Measurements from ENCODE around the gene ZNF275.
A peak's percentile ranks its signal among the peaks of the same experiment; 100 is the strongest.
"Not testable (repeated sequence)": the region's sequence is repeated elsewhere in the genome, so short reads cannot be mapped to it uniquely, and the experiment has no call there.

Gene ZNF275

GRCh38 chrX:153319295-153320046 is 14.5 kb upstream of the ZNF275 start:
- DNase-seq (ENCODE audit: low read depth in 2 of 2) = no peak

- DNase-seq (ENCODE audit: low read depth in 2 of 2) = not testable (repeated sequence)
These were observed 13.9 kb upstream of the ZNF275 start for GRCh38 chrX:153320047-153320443.

GRCh38 chrX:153320555-153321184 is 13.3 kb upstream of the ZNF275 start:
- no peak for DNase-seq (ENCODE audit: low read depth in 2 of 2)

GRCh38 chrX:153321381-153322124 is 12.4 kb upstream of the ZNF275 start, which contains the start of gene PNMA6F:
TSS of gene PNMA6F (minus strand) at chrX:153321767. CDS start at chrX:153320674, 1,093 bp downstream.
- no peak for DNase-seq (ENCODE audit: low read depth in 2 of 2)

GRCh38 chrX:153327561-153327960 is 6.4 kb upstream of the ZNF275 start:
- no peak for DNase-seq (ENCODE audit: low read depth in 2 of 2)

- peak; percentile 49 to 51 for DNase-seq (ENCODE audit: low read depth in 2 of 2)
These were observed 687 bp upstream of the ZNF275 start for GRCh38 chrX:153333266-153333665.

- no peak for DNase-seq (ENCODE audit: low read depth in 2 of 2)
These were observed 822 bp downstream of the ZNF275 start for GRCh38 chrX:153334654-153335295.

GRCh38 chrX:153336121-153336894 is 2.4 kb downstream of the ZNF275 start:
- DNase-seq (ENCODE audit: low read depth in 2 of 2) = no peak

- no peak for DNase-seq (ENCODE audit: low read depth in 2 of 2)
These were observed 3.0 kb downstream of the ZNF275 start for GRCh38 chrX:153336988-153337387.

- DNase-seq (ENCODE audit: low read depth in 2 of 2) = no peak
These were observed 4.9 kb downstream of the ZNF275 start for GRCh38 chrX:153338836-153339235.

DNA sequence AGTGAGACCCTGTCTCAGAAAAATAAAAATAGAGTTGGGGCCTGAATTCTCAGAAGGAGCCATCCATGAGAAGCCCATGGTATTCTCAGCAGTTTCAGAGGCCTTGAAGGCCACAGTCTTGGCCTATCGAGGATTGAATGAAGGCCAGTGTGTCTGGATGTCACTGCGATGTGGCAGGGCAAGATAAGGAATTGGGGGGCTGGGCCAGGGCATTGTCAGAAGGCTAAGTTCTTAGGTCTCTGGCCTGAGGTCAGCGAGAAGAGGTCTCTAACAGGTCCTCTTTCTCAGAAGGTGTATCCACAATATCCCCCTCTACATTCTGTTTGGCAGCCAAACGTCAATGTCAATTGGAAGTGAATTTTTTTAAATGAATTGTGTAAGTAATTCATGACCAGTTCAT is 5.7 kb downstream of the ZNF275 start:
- DNase-seq (ENCODE audit: low read depth in 2 of 2) = no peak

DNA sequence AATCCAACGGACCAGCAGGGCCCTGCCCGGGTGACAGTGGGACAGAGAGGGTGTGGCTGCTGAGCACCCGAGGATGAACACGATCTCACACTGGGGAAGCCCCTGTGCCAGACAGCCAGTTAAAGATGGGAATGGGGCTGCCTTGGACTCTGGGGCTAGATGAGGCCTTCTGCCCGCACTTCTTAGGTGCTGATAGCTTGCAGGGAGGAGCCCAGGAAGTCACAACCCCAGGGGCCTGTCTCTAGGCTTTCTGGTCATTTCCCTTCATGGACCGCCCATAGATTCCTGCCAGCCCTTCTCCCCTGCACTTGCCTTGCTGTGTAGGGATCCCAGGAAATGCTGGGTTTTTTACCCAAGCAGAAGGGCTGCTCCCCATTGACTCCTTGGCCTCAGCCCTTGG is 6.2 kb downstream of the ZNF275 start:
- DNase-seq (ENCODE audit: low read depth in 2 of 2) = no peak

DNA sequence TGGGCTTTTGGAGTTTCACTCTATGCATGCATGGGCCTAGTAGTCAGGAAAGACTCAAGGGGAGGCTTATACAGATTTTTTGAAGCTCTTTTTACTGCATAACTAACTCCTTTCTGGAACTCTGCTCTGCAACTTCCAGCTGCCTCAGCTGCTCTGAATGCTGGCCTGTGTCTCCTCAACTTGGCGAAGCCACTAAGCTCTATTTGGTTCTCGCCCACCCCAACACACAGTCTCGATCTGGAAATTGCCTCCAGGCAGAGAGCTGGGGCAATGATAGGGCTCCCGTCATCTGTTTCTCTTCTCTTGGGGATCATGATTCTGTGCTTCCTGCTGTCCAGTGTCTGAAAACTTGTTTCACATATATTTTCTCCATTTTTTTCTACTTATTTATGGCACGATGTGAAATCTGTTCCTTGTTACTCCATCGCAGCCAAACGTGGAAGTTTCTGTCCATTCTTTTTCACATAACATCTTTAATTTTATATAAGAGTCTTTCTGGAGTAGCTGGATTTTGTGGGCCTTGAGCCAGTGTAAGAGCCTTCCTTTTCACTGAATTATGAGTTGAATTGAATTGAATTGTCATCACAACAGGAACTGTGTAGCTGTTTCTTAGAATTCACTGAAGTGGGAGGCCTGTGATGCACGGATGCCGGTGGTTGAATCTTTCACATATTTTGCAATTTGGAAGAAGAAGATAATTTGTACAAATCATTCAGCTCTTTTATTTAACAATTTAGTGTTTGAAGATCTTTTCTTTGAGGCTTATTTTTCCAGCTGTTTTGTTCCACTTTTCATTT is 9.0 kb downstream of the ZNF275 start:
- DNase-seq (ENCODE audit: low read depth in 2 of 2) = no peak

GRCh38 chrX:153343674-153344073 is 9.7 kb downstream of the ZNF275 start:
- no peak for DNase-seq (ENCODE audit: low read depth in 2 of 2)

DNA sequence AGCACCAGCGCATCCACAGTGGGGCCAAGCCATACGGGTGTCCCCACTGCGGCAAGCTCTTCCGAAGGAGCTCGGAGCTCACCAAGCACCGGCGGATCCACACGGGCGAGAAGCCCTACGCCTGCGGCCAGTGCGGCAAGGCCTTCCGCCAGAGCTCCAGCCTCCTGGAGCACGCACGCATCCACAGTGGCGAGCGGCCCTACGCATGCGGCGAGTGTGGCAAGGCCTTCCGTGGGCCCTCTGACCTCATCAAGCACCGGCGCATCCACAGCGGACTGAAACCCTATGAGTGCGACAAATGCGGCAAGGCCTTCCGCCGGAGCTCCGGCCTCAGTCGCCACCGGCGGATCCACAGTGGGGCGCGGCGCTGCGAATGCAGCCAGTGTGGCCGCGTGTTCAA is 13.6 kb downstream of the ZNF275 start:
- no peak for DNase-seq (ENCODE audit: low read depth in 2 of 2)

DNA sequence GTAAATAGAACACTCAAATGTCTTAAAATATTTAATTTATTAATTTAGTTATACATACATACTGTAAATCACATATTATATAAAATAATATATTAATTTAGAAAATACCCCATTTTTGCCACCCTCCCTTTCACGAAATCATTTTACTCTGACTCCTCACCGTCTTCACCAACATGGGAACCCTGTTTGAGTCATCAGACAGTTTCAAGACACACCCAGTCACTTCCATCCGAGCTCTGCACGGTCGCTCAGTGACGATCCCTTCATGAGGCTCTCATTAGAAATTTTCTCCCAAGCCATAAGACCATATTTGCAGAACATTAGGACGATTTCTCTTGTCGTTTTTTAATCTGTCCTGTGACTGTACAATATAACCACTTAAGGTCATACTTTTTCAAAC is 14.5 kb downstream of the ZNF275 start:
- no peak for DNase-seq (ENCODE audit: low read depth in 2 of 2)

DNA sequence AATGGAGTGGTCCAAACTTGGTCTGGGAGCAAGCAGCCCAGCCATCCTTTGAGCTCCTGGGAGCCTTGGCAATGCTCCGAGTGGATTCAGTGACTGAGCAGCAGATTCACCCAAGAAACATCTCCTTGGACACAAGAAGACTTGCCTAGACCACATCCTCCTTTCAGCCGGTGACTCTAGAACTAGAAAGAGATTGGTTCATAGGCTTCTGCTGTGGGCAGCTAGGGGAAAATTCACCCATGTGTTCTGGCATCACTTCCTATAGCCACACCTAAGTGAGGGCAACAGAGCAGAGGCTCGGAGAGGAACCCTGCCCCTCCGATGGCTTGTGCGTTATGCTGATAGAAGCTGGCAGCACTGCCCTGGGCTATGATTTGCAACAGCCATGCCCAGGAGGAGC is 16.0 kb downstream of the ZNF275 start:
- no peak for DNase-seq (ENCODE audit: low read depth in 2 of 2)

DNA sequence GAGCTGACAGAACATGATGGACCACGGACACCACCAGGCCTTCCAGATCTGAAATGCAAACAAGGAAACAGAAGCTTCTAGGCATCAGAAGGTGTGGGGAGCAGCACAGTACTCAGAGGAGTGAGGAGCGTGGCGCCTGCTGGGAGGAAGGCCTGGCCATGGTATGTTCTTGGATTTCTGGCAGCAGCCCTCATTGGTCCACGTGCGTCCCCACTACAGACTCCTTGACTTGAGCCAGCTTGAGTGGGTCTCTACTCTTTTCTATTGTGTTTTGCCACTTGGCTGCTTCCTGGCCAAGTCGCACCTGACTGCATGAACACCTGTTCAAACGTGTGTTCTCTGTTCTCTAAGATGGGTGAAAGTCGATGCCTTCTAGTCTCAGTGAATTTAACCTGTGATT is 18.0 kb downstream of the ZNF275 start:
- no peak for DNase-seq (ENCODE audit: low read depth in 2 of 2)

DNA sequence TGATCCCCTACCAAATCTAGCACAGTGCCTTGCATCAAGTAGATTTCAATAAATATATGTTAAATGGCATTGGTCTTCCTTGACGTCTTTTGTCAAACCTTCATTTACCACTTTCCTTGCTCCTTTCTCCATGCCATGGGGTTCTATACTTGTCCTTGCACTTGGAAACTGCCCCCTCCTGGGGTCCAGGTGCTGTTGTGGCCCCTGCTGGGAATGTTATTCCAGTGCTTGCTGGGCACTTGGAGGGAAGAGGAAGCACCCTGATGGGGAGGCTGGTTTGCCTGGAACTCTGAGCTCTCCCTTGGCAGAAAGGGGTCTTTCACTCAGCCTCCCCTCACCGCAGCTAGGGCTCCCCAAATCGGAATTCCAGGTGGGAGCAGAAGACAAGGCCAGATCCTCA is 18.9 kb downstream of the ZNF275 start:
- DNase-seq (ENCODE audit: low read depth in 2 of 2) = no peak

DNA sequence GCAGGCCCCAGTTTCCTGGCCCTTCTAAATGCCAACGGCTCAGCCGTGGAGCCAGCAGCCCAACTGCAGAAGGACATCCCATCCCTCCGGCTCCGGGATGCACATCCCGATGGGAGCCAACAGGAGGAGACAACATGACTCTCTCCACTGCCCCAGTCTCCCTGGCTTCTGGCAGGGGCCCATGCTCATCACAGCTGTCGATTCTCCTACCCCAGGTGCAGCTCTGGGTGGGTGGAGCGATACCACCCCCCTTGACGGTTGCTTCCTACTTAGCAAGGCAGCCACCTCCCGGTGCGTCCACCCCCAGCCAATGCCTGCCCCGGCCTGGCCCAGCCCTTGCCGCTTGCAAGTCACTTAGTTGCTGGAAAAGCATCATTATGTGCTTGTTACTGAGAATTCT is 19.5 kb downstream of the ZNF275 start:
- DNase-seq (ENCODE audit: low read depth in 2 of 2) = no peak

DNA sequence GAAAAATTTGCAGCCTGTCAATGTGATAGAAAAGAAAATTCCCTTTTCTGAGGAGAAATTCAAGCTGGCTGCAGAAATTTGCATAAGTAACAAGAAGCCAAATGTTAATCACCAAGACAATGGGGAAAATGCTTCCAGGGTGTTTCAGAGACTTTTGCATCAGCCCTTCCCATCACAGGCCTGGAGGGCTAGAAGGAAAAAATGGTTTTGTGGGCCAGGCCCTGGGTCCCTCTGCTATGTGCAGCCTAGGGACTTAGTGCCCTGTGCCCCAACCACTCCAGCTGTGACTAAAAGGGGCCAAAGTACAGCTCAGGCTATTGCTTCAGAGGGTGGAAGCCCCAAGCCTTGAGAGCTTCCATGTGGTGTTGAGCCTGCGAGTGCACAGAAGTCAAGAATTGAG is 23.9 kb downstream of the ZNF275 start:
- DNase-seq (ENCODE audit: low read depth in 2 of 2) = no peak
